ENCODE results near the gene PSMB2. TPM values are rescaled to one million over a fixed set of nuclear protein-coding genes. Genes with fewer than 3 reads are reported as not detected.

Gene PSMB2
- total and polyA plus RNA-seq, 2 of the 8 experiments (the other 6 are each of a cell fraction or from before 2014, with no cell fraction given), result 91.4 to 101 TPM

GRCh38 chr1:35675773-35676172 lies 34.4 kb upstream of the PSMB2 start:
- ChIA-PET CTCF (ENCODE audit: partially characterized antibody) (interaction anchor here (1.0 to 2.1 kb wide), 4 partner anchors 9 to 51 kb away, joined by 3 to 6 read pairs (median 3); no protein-coding TSS in a partner anchor), POLR2A (ENCODE audit: partially characterized antibody) (no interaction called here)
- Histone ChIP-seq H3K4me1 (replicated peaks in 1 of 4; ENCODE audit: control insufficient read depth in 3 of 4, insufficient read depth in 4 of 4, low read length in 3 of 4) (no peaks in the 10 kb centered on the region), H3K14ac (ENCODE audit: insufficient read length) (no peak overlapping the region), H2BK12ac (ENCODE audit: low read depth, low read length) (no peak overlapping the region), H4K20me1 (replicated peaks in 1 of 2; ENCODE audit: control insufficient read depth in 1 of 2, insufficient read depth in 2 of 2, low read length in 2 of 2) (no peaks in the 10 kb centered on the region), H3K23me2 (ENCODE audit: low read depth, low read length) (no peaks in the 10 kb centered on the region; the same call in 1 of the 2 replicates), H3K9me3 (ENCODE audit: insufficient read depth in 2 of 2, low read depth in 1 of 2, low read length in 1 of 2) (no peaks in the 10 kb centered on the region), H2BK5ac (ENCODE audit: low read depth, low read length) (no peak overlapping the region), H3K4me2 (ENCODE audit: insufficient read depth in 1 of 2, low read depth in 2 of 2, low read length in 2 of 2) (no peak overlapping the region), H2AK5ac (ENCODE audit: low read depth, low read length) (no peak overlapping the region), H3K9ac (replicated peaks in 1 of 4; ENCODE audit: extremely low read depth in 1 of 4, low read depth in 3 of 4, low read length in 3 of 4) (no peak overlapping the region), H3K79me1 (ENCODE audit: low read depth, low read length) (no peaks in the 10 kb centered on the region), H2AFZ (ENCODE audit: low read length) (no peak overlapping the region), H3K18ac (ENCODE audit: extremely low read depth, low read length) (no peak overlapping the region), H3K23ac (ENCODE audit: insufficient read length) (no peak overlapping the region), H3K36me3 (ENCODE audit: control insufficient read depth in 2 of 4, insufficient read depth in 4 of 4, low read length in 3 of 4) (no peaks in the 10 kb centered on the region), H2BK20ac (ENCODE audit: low read length) (0 out of 2 replicates have a peak overlapping the region, but pooled peaks have one; percentile 48), H3K4ac (replicated peaks; ENCODE audit: insufficient read length, low read depth, low read length) (no peak overlapping the region), H3K56ac (replicated peaks; ENCODE audit: insufficient read length, low read depth, low read length) (no peak overlapping the region), H4K5ac (ENCODE audit: insufficient read length, low read depth, low read length) (no peak overlapping the region), H3K27me3 (replicated peaks in 1 of 4; ENCODE audit: control insufficient read depth in 3 of 4, extremely low read depth in 1 of 4, insufficient read depth in 3 of 4, low read length in 3 of 4) (no peaks in the 10 kb centered on the region), H4K91ac (replicated peaks; ENCODE audit: insufficient read length, low read length) (no peak overlapping the region), H2BK15ac (ENCODE audit: low read length) (no peak overlapping the region), H3K4me3 (ENCODE audit: extremely low read depth in 1 of 4, insufficient read depth in 2 of 4, low read depth in 3 of 4, low read length in 4 of 4) (no peak overlapping the region), H3K27ac (ENCODE audit: low read depth, low read length) (no peak overlapping the region), H3K79me2 (ENCODE audit: control insufficient read depth in 1 of 2, insufficient read depth in 2 of 2, low read length in 2 of 2) (no peaks in the 10 kb centered on the region), H2BK120ac (replicated peaks; ENCODE audit: low read depth, low read length) (no peak overlapping the region), H4K8ac (ENCODE audit: extremely low read depth, insufficient read depth, low read length) (no peak overlapping the region)
- 93% methylated on average over 1 of the region's 1 CpG; no CpG with 5 or more reads in 1 of the 2 experiments for WGBS, 2 experiments (ENCODE audit: extremely low coverage in 1 of 2, insufficient coverage in 1 of 2, insufficient read length in 1 of 2, insufficient replicate concordance in 2 of 2, low coverage in 1 of 2, low lambda C conversion rate in 2 of 2, missing lambda C conversion rate in 1 of 2)
- no peak for DNase-seq (ENCODE audit: low read depth in 1 of 2, low spot score in 2 of 2)
- FAIRE-seq, result no peak
- TF ChIP-seq SIN3A (conservative IDR thresholded peaks at IDR 0.05 in 1 of 2, IDR thresholded peaks at IDR 0.05 in 1 of 2; ENCODE audit: low read depth in 1 of 2, low read length in 2 of 2) (no peak), SAP30 (IDR thresholded peaks at IDR 0.05; ENCODE audit: insufficient read depth, insufficient replicate concordance, low read length) (no peak), SP2 (IDR thresholded peaks at IDR 0.05; ENCODE audit: low read length) (no peak), SIX5 (IDR thresholded peaks at IDR 0.05; ENCODE audit: low read depth, low read length) (no peak), CTCF (IDR thresholded peaks at IDR 0.05; ENCODE audit: control extremely low read depth in 1 of 3, insufficient read depth in 1 of 3, low read depth in 1 of 3, low read length in 3 of 3) (no peak), GABPA (IDR thresholded peaks at IDR 0.05; ENCODE audit: borderline replicate concordance, insufficient read depth, low read length) (no peak), TEAD4 (IDR thresholded peaks at IDR 0.05; ENCODE audit: low read depth, low read length) (no peak), ZNF274 (IDR thresholded peaks at IDR 0.05; ENCODE audit: borderline replicate concordance, extremely low read depth, low read length) (no peak), ATF3 (IDR thresholded peaks at IDR 0.05; ENCODE audit: insufficient read depth, low read depth, low read length) (no peak), HDAC2 (IDR thresholded peaks at IDR 0.05; ENCODE audit: borderline replicate concordance in 1 of 2, low read depth in 2 of 2, low read length in 2 of 2) (no peak)

All from H1 (cell line).